HL-60 (cell line): ENCODE measurements around the gene GABARAPL2.

ENCODE experiments used
- DNase-seq, 2 experiments: peaks; one replicate each; pipeline ENCODE4 v3.0.0-alpha.2; 2010 to 2020; ENCODE audit warnings: low read depth in 1 of 2, low spot score in 1 of 2
- H3K27ac ChIP-seq: fragments of 250-450 bp; sonication (Bioruptor Pico); replicated peaks from 2 replicates; pipeline ENCODE4 v1.5.1; 2020; ENCODE audit warnings: mild to moderate bottlenecking, moderate library complexity
- H3K27me3 ChIP-seq: fragments of 250-450 bp; sonication (Bioruptor Pico); 2 replicates; pipeline ENCODE4 v1.5.1; 2021; ENCODE audit warnings: mild to moderate bottlenecking, moderate library complexity; ENCODE audit not compliant: insufficient read depth, poor library complexity, severe bottlenecking
- H3K4me3 ChIP-seq: replicated peaks from 2 replicates; pipeline ENCODE4 v1.5.1; 2011; ENCODE audit warnings: mild to moderate bottlenecking, control low read depth, low read length; ENCODE audit not compliant: insufficient read depth
- CTCF ChIP-seq: IDR thresholded peaks from one replicate; pipeline ENCODE4 v1.5.1; 2011; ENCODE audit warnings: low read length, control low read depth, inconsistent platforms; ENCODE audit not compliant: insufficient read depth
- GABPA ChIP-seq: IDR thresholded peaks from 2 replicates; pipeline ENCODE4 v1.6.1; 2012; ENCODE audit warnings: low read depth
- POLR2AphosphoS5 ChIP-seq: IDR thresholded peaks from 2 replicates; pipeline ENCODE4 v1.6.1; 2012; ENCODE audit warnings: low read depth
- REST ChIP-seq: IDR thresholded peaks from 2 replicates; pipeline ENCODE4 v1.6.1; 2012; ENCODE audit warnings: low read depth; ENCODE audit not compliant: insufficient replicate concordance
- SPI1 ChIP-seq: IDR thresholded peaks from 2 replicates; pipeline ENCODE4 v1.6.1; 2012; ENCODE audit warnings: low read depth, mild to moderate bottlenecking, borderline replicate concordance

The GABARAPL2 gene

DNA sequence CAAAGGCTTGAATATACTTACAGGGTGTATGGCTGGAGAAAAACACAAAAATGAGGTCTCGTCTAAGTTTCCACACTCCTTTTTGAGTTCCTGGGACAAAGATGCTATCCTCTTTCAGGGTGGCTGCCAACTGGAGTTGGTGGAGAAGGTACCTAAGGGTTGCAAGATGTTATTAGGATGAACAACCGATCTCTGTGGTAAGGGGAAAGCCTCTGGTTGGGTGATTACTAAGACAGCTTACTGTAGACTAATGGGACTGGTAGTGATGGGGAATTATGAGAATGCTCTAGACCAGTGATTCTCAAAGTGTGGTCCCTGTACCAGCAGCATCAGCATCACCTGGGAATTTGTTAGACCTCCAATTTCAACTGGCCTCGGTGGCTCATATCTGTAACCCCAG is 50.9 kb downstream of the GABARAPL2 start:
- no peaks in the 10 kb centered on the region for H3K27me3 ChIP-seq
- H3K27ac ChIP-seq = no peak overlapping the region
- no peak for DNase-seq
- TF ChIP-seq CTCF = no peak
- no peak for TF ChIP-seq REST
- TF ChIP-seq GABPA = no peak
- no peak for TF ChIP-seq POLR2AphosphoS5
- no peak for TF ChIP-seq SPI1
- H3K4me3 ChIP-seq = no peak overlapping the region

DNA sequence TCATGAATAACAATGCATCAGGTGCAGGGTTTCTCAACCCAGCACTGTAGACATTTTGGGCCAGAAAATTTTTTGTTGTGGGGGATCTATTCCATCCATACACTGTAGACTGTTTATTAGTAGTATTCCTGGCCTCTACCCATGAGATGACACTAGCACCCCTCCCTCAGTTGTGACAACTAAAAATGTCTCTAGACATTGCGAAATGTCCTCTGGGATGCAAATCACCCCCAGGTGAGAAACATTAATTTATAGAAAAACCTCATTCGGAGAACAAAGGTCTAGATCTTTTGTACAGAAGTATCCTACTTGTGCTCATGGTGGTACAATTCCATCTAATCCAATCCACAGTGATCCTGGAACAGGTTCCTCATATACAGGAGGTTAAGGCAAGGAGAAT is 52.6 kb downstream of the GABARAPL2 start:
- TF ChIP-seq GABPA = no peak
- no peak for TF ChIP-seq CTCF
- no peak for TF ChIP-seq POLR2AphosphoS5
- TF ChIP-seq REST = no peak
- TF ChIP-seq SPI1 = no peak
- no peak for DNase-seq
- no peak overlapping the region for H3K4me3 ChIP-seq
- no peak overlapping the region for H3K27ac ChIP-seq
- H3K27me3 ChIP-seq = no peaks in the 10 kb centered on the region

GRCh38 chr16:75620326-75621169 is 54.4 kb downstream of the GABARAPL2 start:
- no peak overlapping the region for H3K4me3 ChIP-seq
- DNase-seq = no peak
- H3K27me3 ChIP-seq = no peaks in the 10 kb centered on the region
- TF ChIP-seq CTCF (no peak), POLR2AphosphoS5 (no peak), GABPA (no peak), REST (no peak), SPI1 (no peak)
- H3K27ac ChIP-seq = no peak overlapping the region
